Stimulated activated CD8-positive, alpha-beta memory T cell treated with anti-CD3 and anti-CD28 coated beads, Interleukin-7, amount 100 ng/mL, for 48 hours (primary cell): Measurements from ENCODE around the gene ENPP1.
"Not testable (repeated sequence)": the region's sequence is repeated elsewhere in the genome, so short reads cannot be mapped to it uniquely, and the experiment has no call there.

Source experiments
- DNase-seq, 2 donors: peaks; one replicate each; pipeline ENCODE4 v3.0.0-alpha.2; 2020; ENCODE audit warnings: low read depth in 1 of 2; ENCODE audit errors: extremely low read depth in 1 of 2

The ENPP1 gene

GRCh38 chr6:131828080-131828479 lies 20.3 kb downstream of the ENPP1 start:
- DNase-seq = no peak

GRCh38 chr6:131828951-131829350 lies 21.1 kb downstream of the ENPP1 start:
- DNase-seq = no peak

GRCh38 chr6:131831392-131831791 lies 23.6 kb downstream of the ENPP1 start:
- DNase-seq = no peak

GRCh38 chr6:131831886-131832285 lies 24.1 kb downstream of the ENPP1 start:
- no peak for DNase-seq

- no peak for DNase-seq
These were observed 24.5 kb downstream of the ENPP1 start for GRCh38 chr6:131832363-131832762.

- no peak for DNase-seq
These were observed 30.2 kb downstream of the ENPP1 start for GRCh38 chr6:131838051-131838450.

- no peak for DNase-seq
These were observed 31.6 kb downstream of the ENPP1 start for GRCh38 chr6:131839388-131839787.

- DNase-seq = no peak
These were observed 32.6 kb downstream of the ENPP1 start for GRCh38 chr6:131840441-131840840.

GRCh38 chr6:131840936-131841583 lies 33.2 kb downstream of the ENPP1 start:
- no peak for DNase-seq

GRCh38 chr6:131843768-131844167 lies 35.9 kb downstream of the ENPP1 start:
- no peak for DNase-seq

GRCh38 chr6:131844243-131844841 lies 36.5 kb downstream of the ENPP1 start:
- no peak for DNase-seq

GRCh38 chr6:131846023-131846663 lies 38.3 kb downstream of the ENPP1 start:
- no peak for DNase-seq

- no peak for DNase-seq
These were observed 39.1 kb downstream of the ENPP1 start for GRCh38 chr6:131846905-131847304.

- DNase-seq = no peak
These were observed 42.0 kb downstream of the ENPP1 start for GRCh38 chr6:131849799-131850198.

- DNase-seq = no peak
These were observed 43.4 kb downstream of the ENPP1 start for GRCh38 chr6:131851049-131851769.

GRCh38 chr6:131852200-131852599 lies 44.4 kb downstream of the ENPP1 start:
- no peak for DNase-seq

GRCh38 chr6:131854803-131855202 lies 47.0 kb downstream of the ENPP1 start:
- no peak for DNase-seq

GRCh38 chr6:131858765-131859415 lies 51.1 kb downstream of the ENPP1 start:
- DNase-seq = no peak

GRCh38 chr6:131859658-131860057 lies 51.8 kb downstream of the ENPP1 start:
- not testable (repeated sequence) for DNase-seq

- DNase-seq = no peak
These were observed 53.6 kb downstream of the ENPP1 start for GRCh38 chr6:131861381-131861780.

GRCh38 chr6:131862476-131862875 lies 54.7 kb downstream of the ENPP1 start:
- DNase-seq = no peak
